COR-L47 (cell line): Measurements from ENCODE around the gene ZNF385D.

ENCODE experiments used
- DNase-seq: peaks from one replicate; lab custom pipeline; 2025; lab: John Stamatoyannopoulos, UW

ZNF385D gene

GRCh38 chr3:21377071-21377769 is 373.8 kb downstream of the ZNF385D start:
- no peak for DNase-seq

DNA sequence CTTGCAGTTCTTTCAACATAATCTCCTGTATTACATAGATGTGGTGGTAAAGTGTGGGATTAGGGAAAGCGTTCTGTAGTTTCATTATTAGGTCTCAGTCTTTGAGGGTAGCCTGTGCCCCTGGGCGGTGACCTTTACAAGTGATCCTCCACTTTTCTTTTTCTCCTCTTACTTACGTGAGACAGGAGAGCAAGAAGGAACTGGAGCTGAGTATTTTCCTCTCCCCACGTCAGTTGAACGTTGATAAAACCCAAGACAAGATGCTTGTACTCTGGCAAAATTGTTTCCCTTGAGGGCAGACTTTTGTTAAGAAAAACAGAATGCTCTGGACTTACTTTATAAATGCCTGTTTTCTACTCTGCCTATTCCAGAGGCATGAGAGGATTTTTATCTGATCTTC is 378.7 kb downstream of the ZNF385D start:
- no peak for DNase-seq
